ENCODE data around the gene S100A7A.

DNA sequence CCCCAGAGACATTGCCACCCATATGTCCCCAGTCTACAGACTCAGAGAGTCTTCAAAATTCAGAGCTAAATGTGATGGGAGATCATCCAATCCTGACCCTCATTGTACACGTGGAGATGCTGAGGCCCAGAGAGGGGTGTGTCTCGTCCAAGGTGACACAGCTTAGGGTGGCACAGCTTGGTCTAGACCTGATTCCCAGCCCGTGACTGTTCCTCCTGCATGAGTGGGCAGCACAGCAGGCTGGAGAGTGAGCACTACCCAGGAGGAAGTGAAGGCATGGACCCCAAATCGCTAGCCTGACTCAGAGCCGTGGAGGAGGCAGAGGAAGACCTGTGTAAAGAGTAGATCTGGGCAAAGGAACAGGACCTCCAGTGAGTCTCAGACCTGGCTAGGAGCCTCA lies 27.8 kb downstream of the S100A7A start:
- TF ChIP-seq CTCF (IDR thresholded peaks at IDR 0.05; ENCODE audit: insufficient read depth, low read depth, low read length) (no peak), EZH2 (IDR thresholded peaks at IDR 0.05; ENCODE audit: insufficient read depth, low read length) (no peak)
